Skeletal muscle cell (primary cell): Measurements from ENCODE around the gene TRIP4.
"Not testable (repeated sequence)": the region's sequence is repeated elsewhere in the genome, so short reads cannot be mapped to it uniquely, and the experiment has no call there.

Experiments used
- DNase-seq: peaks from one replicate; pipeline ENCODE4 v3.0.0-alpha.2; 2010; ENCODE audit warnings: low read depth
- H3K4me3 ChIP-seq: 2 replicates; pipeline ENCODE4 v1.5.1; 2011; ENCODE audit warnings: low read depth, mild to moderate bottlenecking, control low read depth, low read length, moderate library complexity

Gene TRIP4

DNA sequence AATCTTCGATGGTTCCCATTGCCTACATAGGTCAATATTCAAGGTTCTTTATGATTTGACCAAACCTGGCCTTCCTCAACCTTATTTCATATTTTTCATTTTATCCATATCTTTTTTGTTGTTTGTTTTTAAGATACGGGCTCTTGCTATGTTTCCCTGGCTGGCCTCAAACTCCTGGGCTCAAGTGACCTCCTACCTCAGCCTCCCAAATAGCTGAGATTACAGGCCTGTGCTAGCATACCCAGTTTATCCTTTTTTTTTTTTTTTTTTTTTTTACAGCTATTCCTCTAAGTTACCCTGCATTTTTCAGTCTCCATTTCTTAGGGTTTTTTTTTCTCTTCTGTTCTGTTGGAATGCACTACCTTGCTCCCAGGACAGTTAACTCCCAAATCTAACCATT is 87.2 kb downstream of the TRIP4 start:
- H3K4me3 ChIP-seq = no peak overlapping the region
- DNase-seq = no peak

DNA sequence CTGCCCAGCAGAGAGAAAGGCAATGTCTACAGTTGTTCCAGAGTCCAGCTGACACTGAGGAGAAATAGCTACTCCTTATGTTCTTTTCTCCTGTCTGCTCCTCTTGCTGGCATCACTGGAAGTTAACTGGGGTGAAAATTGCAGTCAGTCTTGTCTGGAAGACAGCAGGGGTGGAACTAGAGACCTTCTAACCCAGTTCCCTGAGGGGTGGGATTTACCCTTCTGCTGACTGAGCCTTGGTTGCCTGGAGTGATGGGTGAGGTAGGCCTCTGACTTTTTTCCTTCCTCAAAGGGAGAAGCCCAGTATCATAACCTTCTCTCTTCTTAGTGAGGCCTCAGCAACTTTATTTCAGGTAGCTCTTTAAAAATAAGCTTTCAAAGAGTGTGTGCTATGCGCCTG is 88.9 kb downstream of the TRIP4 start:
- no peak for DNase-seq
- no peak overlapping the region for H3K4me3 ChIP-seq

DNA sequence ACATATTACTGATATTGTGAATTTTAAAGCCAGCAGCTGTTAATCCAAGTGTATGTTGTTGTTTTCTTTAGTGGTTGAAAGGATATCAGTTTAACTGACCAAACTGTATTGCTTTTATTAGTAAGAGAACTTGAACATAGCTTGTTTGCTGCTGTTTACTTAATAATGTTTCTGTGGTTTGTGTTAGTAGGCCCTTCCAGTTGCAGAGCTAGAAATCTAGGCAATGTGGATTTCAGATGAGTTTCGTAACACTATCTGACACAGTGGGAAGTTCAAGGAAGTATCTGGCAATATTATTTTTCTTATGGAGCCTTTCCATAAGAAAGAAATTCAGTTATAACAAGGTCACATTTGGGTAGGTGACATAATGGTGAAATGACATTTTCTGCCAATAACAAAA is 91.2 kb downstream of the TRIP4 start:
- DNase-seq = peak; percentile 32
- H3K4me3 ChIP-seq = no peak overlapping the region

DNA sequence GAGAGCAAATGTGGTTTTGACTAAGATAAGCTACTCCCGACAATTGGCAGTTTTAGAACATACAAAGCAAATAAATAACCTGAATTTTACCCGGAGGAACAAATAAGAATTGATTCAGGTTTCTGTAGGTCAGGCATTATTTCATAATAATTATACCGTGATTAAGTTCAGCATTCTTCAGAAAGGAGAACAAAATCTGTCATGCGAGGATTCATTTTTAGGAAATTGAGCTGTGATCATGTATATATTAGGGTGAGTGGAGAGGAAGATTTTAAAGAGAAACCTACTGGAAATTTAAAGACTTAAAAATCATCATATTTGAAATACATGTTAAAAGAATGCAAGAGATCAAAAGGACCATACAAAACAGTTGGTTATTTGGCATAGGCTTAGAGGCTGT is 93.3 kb downstream of the TRIP4 start:
- H3K4me3 ChIP-seq = no peak overlapping the region
- no peak for DNase-seq

DNA sequence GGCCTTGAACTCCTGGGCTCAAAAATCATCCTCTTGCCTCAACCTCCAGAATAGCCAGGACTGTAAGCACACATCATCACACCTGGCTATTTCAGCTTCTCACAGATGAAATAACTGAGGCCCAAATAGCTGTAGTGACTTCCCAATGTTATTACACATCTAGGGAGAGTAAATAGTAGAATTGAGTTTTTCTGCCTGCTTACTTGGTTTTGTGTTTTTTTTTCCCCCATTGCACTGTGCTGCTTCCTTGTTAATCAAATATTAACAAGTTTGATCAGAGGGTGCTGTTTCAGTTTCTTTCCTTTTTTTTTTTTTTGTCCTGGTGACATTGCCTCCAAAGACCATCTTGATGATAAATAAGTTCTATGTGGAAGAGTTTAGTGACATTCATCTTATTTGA is 96.1 kb downstream of the TRIP4 start:
- no peak for DNase-seq
- no peak overlapping the region for H3K4me3 ChIP-seq

DNA sequence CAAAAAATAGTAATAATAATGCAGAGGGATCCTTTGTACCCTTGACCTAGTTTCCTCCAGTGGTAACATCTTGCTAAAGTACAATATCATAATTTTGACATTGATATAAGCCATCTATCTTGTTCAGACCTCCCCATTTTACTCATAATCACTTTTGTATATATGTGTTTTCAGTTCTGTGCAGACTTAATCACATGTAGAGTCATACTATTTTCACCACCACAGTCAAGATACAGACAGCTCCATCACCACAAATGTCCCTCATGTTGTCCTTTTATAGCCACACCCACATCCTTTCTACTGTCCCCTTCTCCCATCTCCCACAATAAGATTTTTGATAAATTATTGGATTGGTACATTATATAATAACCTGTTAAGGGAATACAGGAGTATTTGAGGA is 98.2 kb downstream of the TRIP4 start:
- H3K4me3 ChIP-seq = no peak overlapping the region

DNA sequence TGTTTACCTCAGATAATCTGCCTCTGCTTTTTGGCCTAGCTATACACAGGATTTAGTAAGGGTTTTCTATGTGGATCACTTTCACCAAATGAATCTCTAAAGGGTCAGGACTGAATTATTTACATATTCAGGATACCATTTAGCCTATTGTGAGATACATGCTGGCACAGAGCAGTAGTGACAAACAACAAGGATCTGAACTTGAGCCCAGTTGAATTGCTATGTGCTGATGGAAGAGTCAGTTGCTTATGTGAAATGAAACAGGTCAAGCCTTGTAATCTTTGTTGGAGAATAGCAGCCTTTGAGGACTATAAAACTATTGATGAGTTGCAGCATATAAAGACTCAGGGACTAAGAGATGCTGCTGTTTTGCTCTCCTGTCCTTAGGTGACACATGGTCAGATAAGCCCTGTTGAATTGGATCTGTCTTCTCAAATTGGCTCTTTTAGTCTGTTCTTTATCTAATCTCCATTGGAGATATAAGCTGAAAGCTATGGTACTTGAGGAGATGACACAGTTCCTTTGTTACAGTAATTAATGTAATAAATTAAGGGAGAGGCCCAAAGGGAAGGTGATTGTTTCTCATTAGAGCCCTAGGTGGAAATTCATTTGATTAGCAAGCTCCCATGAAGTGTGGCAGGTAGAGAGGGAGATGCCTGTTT is 103.1 kb downstream of the TRIP4 start:
- no peak for DNase-seq

More for the DNA sequence above, 98.2 kb downstream of the TRIP4 start:
- DNase-seq = no peak

DNA sequence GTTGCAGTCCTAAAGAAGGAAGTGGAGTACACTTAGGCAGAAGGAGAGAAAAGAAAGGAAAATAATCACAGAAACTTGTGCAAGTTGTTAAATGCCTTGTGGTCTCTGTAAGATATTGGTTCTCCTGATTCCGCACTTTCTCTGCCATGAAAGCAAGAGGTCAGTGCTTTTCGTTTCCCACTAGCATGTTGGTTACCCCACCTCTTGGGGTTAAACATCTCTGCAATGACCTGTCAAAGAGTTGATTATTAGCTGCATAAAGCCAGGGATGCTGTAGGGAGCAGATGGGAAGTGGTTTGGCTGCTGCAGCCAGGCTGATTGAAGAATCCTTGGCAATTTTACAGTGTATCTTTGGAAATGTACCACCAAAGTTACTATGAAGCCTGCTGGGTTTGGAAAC is 106.0 kb downstream of the TRIP4 start:
- H3K4me3 ChIP-seq = no peak overlapping the region
- DNase-seq = no peak

More for the DNA sequence above, 103.1 kb downstream of the TRIP4 start:
- no peak overlapping the region for H3K4me3 ChIP-seq

DNA sequence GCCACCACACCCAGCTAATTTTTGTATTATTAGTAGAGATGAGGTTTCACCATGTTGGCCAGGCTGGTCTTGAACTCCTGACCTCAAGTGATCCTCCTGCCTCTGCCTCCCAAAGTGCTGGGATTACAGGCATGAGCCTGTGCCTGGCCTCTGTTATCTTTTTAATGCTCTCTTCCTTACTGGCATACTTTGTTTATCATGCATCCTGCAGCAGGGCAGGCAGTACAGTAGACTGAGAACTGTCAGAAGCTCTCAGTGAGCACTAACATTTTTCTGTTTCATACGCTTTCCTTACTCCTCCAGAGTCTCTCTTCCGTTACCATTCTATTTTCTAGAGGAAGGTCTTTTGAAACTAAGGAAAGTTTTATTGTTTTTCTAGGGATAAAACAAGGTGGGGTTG is 108.3 kb downstream of the TRIP4 start:
- not testable (repeated sequence) for H3K4me3 ChIP-seq, DNase-seq

DNA sequence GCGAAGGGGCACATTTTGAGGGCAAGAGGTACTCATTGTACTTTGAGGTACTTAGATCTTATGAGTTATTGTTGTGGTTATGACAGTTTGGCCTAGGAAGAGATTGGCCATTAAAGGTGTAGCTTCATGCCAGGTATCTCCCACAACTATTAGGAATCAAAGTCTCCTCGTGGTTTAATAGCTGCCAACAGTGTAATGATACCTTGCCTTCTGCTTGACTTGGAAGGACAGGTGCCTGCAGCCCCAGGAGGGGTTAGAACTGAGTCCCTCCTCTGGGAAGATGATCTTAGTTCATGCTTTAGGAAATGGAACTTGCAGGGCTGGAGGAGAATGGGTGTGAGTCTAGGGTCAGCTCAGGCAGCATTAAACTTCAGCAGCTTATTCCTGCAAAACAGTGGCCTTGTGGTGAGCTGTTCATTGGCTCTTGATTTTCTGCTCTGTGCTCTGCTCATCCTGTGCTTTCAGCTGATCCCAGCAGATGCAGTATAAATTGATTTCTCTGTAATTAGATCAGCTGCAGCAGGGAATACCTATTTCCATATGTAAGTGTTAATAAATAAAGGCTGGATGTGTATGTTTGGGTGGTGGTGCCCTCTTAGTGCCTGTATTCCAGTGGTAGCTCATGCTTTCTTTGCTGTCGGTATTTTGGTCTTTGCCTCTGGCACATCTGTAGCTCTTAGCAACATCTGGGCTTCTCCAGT is 113.2 kb downstream of the TRIP4 start:
- no peak for DNase-seq
- H3K4me3 ChIP-seq = no peak overlapping the region

DNA sequence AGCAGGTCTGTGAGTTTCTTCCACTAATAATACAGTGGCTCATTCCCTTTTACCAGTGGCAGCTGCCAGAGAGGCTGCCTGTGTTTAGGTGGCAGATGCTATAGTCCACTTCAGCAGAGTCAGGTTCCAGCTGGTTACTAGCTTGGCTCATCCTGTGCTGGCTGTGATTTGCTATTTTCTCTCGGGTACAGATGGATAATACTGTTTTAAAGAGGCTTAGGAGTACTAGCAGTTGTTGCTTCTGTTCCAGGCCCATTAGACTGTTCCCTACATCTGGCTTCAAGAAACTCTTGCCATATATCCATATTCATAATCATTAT is 113.7 kb downstream of the TRIP4 start:
- H3K4me3 ChIP-seq = no peak overlapping the region
- no peak for DNase-seq

DNA sequence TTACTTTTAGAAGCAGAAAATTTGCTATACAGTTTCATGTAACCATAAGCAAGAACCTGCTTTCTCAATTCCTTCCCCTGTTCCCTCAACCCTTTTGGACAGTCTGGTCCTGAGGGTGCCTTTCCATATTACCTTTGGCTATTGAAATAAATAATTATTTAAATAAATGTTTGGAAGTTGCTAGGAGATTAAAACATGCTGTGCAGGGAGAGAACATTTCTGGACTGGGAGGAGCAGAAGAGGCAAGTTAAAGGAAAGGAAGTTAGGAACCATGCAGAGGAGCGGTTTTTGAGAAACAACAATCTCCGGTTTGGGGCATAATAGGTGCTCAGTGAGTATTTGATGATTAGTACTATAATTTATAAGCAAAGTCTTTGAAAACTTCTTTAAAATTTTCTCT is 114.5 kb downstream of the TRIP4 start:
- no peak for DNase-seq
- H3K4me3 ChIP-seq = no peak overlapping the region

DNA sequence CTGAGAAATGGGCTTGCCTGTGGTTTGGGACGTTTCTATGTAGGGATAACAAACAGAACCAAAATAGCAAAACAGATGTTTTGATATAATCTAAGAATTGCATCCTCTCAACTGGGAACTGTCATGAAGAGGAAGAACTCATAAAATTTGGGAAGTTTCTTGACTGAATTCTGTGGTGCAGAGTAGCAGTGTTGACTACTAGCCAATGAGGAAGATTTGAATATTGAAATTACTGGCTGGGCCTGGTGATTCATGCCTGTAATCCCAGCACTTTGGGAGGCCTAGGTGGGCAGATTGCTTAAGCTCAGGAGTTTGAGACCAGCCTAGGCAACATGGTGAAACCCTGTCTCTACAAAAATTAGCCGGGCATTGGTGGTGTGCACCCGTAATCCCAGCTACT is 114.9 kb downstream of the TRIP4 start:
- no peak for DNase-seq
- H3K4me3 ChIP-seq = no peak overlapping the region

DNA sequence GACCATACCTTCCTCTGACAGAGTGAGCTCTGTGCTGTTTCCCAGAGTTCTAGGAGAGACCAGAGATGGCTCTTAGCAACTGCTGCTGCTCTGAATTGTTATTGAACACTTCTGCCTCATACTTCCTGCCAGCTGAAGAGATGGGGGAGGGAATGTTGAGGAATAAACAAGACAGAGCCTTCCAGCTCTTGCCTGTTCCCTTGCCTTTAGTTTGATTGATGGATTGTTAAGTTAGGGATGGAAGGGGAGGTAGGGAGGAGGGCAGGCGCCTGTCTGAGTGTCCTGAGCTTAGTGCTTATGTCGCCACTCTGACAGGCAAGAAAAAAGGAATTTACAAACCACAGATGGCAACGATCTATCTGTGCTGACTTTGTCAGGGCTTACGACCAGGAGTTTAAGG is 115.6 kb downstream of the TRIP4 start:
- no peak overlapping the region for H3K4me3 ChIP-seq
- DNase-seq = peak; percentile 22

DNA sequence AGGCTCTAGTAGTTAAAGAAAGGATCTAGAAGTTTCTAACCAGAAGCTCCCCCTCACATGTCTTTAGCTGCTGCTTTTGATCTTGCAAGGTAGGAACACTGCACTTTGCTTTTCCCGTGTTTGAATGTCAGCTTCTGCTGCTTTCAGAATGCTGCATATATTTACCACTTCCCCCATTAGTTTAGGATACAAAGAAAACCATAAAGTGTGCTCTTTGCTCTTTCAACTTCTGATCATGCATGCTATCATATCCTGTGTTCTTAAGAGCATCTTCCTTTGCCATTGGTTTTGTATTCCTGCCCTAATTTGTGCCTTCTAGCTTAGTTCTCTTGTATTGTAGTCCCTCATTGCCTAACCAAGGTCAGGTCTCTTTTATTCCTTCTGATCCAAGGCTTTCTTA is 116.0 kb downstream of the TRIP4 start:
- no peak for DNase-seq
- no peak overlapping the region for H3K4me3 ChIP-seq
